ENCODE measurements around the gene SRSF12. TPM values are rescaled to one million over a fixed set of nuclear protein-coding genes. Genes with fewer than 3 reads are reported as not detected.

SRSF12 gene
- total and polyA plus RNA-seq, 8 donors: 0.38 to 6.8 (median 0.44) TPM; not detected in 5

GRCh38 chr6:89121934-89122333 is 4.1 kb upstream of the SRSF12 start:
- Histone ChIP-seq H3K4me3 (no peak overlapping the region), H3K27me3 (no peaks in the 10 kb centered on the region), H3K27ac (no peak overlapping the region), H3K36me3 (no peaks in the 10 kb centered on the region), H3K9me3 (no peaks in the 10 kb centered on the region), H3K4me1 (peaks cover 0 to 17% (median 11%) of the 10 kb centered on the region in 4 donors)
- intact Hi-C loops (cut with DNase I; ENCODE audit: low total_unique reads): loop anchor here (5.0 kb wide), 1 partner anchor 120 kb away; no protein-coding TSS in a partner anchor
- WGBS, 5 donors: 72 to 84% (median 76%) methylated on average over 1 of the region's 1 CpG
- TF ChIP-seq EP300 (IDR thresholded peaks at IDR 0.05) (no peak), POLR2AphosphoS5 (IDR thresholded peaks at IDR 0.05) (no peak), POLR2A (IDR thresholded peaks at IDR 0.05) (no peak), CTCF (IDR thresholded peaks at IDR 0.05) (no peak)
- DNase-seq: no peak

GRCh38 chr6:89120371-89120770 is 2.5 kb upstream of the SRSF12 start:
- no peak overlapping the region for H3K27ac ChIP-seq
- H3K4me1 ChIP-seq: peaks cover 0 to 26% (median 18%) of the 10 kb centered on the region in 4 donors
- H3K36me3 ChIP-seq: no peaks in the 10 kb centered on the region
- WGBS, 5 donors: 72 to 81% (median 75%) methylated on average over 4 of the region's 4 CpGs
- TF ChIP-seq EP300 (IDR thresholded peaks at IDR 0.05) (no peak), POLR2A (IDR thresholded peaks at IDR 0.05) (no peak), POLR2AphosphoS5 (IDR thresholded peaks at IDR 0.05) (no peak), CTCF (IDR thresholded peaks at IDR 0.05) (no peak)
- no peak overlapping the region for H3K4me3 ChIP-seq
- no peaks in the 10 kb centered on the region for H3K27me3 ChIP-seq
- no peak for DNase-seq
- no peaks in the 10 kb centered on the region for H3K9me3 ChIP-seq
- intact Hi-C loops (cut with DNase I; ENCODE audit: low total_unique reads): loop anchor here (5.0 kb wide), 1 partner anchor 122 kb away; no protein-coding TSS in a partner anchor

- Histone ChIP-seq H3K4me3 (no peak overlapping the region), H3K9me3 (no peaks in the 10 kb centered on the region), H3K27ac (peak overlapping the region in 1 of 5 donors; percentile 80), H3K27me3 (no peaks in the 10 kb centered on the region), H3K36me3 (no peaks in the 10 kb centered on the region), H3K4me1 (peaks cover 0 to 26% (median 18%) of the 10 kb centered on the region in 4 donors)
- TF ChIP-seq CTCF (IDR thresholded peaks at IDR 0.05) (no peak), POLR2AphosphoS5 (IDR thresholded peaks at IDR 0.05) (no peak), POLR2A (IDR thresholded peaks at IDR 0.05) (no peak), EP300 (IDR thresholded peaks at IDR 0.05) (no peak)
- peak in 1 of 2 donors; percentile 41 for DNase-seq
- intact Hi-C loops (cut with DNase I; ENCODE audit: low total_unique reads): loop anchor here (10.0 kb wide), 1 partner anchor 144 kb away; no protein-coding TSS in a partner anchor
- 72 to 79% (median 78%) methylated on average over 8 of the region's 8 CpGs for WGBS, 5 donors
These were observed 1.1 kb upstream of the SRSF12 start for GRCh38 chr6:89118931-89119330.

- whole genome bisulfite sequencing, 5 donors: 63 to 69% (median 65%) methylated on average over 6 of the region's 6 CpGs
- Histone ChIP-seq H3K36me3 (no peaks in the 10 kb centered on the region), H3K27ac (peak overlapping the region in 1 of 5 donors; percentile 26), H3K27me3 (no peaks in the 10 kb centered on the region), H3K4me3 (peak overlapping the region in 3 of 4 donors; percentile 53 to 90 (median 82)), H3K4me1 (peaks cover 0 to 26% (median 18%) of the 10 kb centered on the region in 4 donors), H3K9me3 (no peaks in the 10 kb centered on the region)
- DNase-seq: no peak
- intact Hi-C loops (cut with DNase I; ENCODE audit: low total_unique reads): loop anchor here (10.0 kb wide), 1 partner anchor 142 kb away; no protein-coding TSS in a partner anchor
- TF ChIP-seq POLR2AphosphoS5 (IDR thresholded peaks at IDR 0.05): no peak
- TF ChIP-seq CTCF (IDR thresholded peaks at IDR 0.05): no peak
- TF ChIP-seq POLR2A (IDR thresholded peaks at IDR 0.05): no peak
- TF ChIP-seq EP300 (IDR thresholded peaks at IDR 0.05): no peak
These were observed 1.2 kb downstream of the SRSF12 start for GRCh38 chr6:89116702-89117101.
